ENCODE measurements around the gene SKAP2.

GRCh38 chr7:26618449-26618848, 245.9 kb downstream of the SKAP2 start:
- TF ChIP-seq ZBTB7A (tag by site-specific recombination; IDR thresholded peaks at IDR 0.05; ENCODE audit: low read depth) (no peak), YY2 (tag by site-specific recombination; IDR thresholded peaks at IDR 0.05) (no peak), IKZF3 (tag by site-specific recombination; IDR thresholded peaks at IDR 0.05) (no peak), ZNF747 (tag by site-specific recombination; IDR thresholded peaks at IDR 0.05) (no peak), KLF1 (tag by site-specific recombination; IDR thresholded peaks at IDR 0.05) (no peak), MZF1 (tag by site-specific recombination; IDR thresholded peaks at IDR 0.05; ENCODE audit: borderline replicate concordance) (no peak), ZNF629 (tag by site-specific recombination; IDR thresholded peaks at IDR 0.05) (no peak), ZNF175 (tag by site-specific recombination; IDR thresholded peaks at IDR 0.05) (no peak), ZNF280D (tag by site-specific recombination; IDR thresholded peaks at IDR 0.05) (no peak), YY1 (tag by site-specific recombination; IDR thresholded peaks at IDR 0.05) (no peak), ZNF501 (tag by site-specific recombination; IDR thresholded peaks at IDR 0.05) (no peak)
- TF ChIP-seq, protein P1, sequence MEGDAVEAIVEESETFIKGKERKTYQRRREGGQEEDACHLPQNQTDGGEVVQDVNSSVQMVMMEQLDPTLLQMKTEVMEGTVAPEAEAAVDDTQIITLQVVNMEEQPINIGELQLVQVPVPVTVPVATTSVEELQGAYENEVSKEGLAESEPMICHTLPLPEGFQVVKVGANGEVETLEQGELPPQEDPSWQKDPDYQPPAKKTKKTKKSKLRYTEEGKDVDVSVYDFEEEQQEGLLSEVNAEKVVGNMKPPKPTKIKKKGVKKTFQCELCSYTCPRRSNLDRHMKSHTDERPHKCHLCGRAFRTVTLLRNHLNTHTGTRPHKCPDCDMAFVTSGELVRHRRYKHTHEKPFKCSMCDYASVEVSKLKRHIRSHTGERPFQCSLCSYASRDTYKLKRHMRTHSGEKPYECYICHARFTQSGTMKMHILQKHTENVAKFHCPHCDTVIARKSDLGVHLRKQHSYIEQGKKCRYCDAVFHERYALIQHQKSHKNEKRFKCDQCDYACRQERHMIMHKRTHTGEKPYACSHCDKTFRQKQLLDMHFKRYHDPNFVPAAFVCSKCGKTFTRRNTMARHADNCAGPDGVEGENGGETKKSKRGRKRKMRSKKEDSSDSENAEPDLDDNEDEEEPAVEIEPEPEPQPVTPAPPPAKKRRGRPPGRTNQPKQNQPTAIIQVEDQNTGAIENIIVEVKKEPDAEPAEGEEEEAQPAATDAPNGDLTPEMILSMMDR (tag by site-specific recombination; IDR thresholded peaks at IDR 0.05): no peak
